ENCODE results near the gene DISP3. TPM values are rescaled to one million over a fixed set of nuclear protein-coding genes. Genes with fewer than 3 reads are reported as not detected.
A peak's percentile ranks its signal among the peaks of the same experiment; 100 is the strongest.

The DISP3 gene
- total RNA-seq, 1 donor from 2014 or later: not detected

- no peak for TF ChIP-seq CTCF (IDR thresholded peaks at IDR 0.05; ENCODE audit: insufficient read depth, low read length, severe bottlenecking)
- no peaks in the 10 kb centered on the region for H3K27me3 ChIP-seq (ENCODE audit: control insufficient read depth, insufficient read depth, low read length)
- no peak for FAIRE-seq
These were observed 10.1 kb upstream of the DISP3 start for GRCh38 chr1:11468878-11469277.

GRCh38 chr1:11470912-11471311 is 8.0 kb upstream of the DISP3 start:
- no peaks in the 10 kb centered on the region for H3K27me3 ChIP-seq (ENCODE audit: control insufficient read depth, insufficient read depth, low read length)
- no peak for FAIRE-seq

More at GRCh38 chr1:11468878-11469277, 10.1 kb upstream of the DISP3 start:
- Histone ChIP-seq H3K4me3 (ENCODE audit: low read depth, low read length) (no peak overlapping the region), H3K36me3 (ENCODE audit: control insufficient read depth, insufficient read depth, low read length) (no peaks in the 10 kb centered on the region)
- no peak for DNase-seq (ENCODE audit: low read depth)

GRCh38 chr1:11471473-11471872 is 7.5 kb upstream of the DISP3 start:
- no peak overlapping the region for H3K4me3 ChIP-seq (ENCODE audit: low read depth, low read length)
- FAIRE-seq (no peak), DNase-seq (ENCODE audit: low read depth) (no peak)
- H3K27me3 ChIP-seq (ENCODE audit: control insufficient read depth, insufficient read depth, low read length): no peaks in the 10 kb centered on the region
- no peak for TF ChIP-seq CTCF (IDR thresholded peaks at IDR 0.05; ENCODE audit: insufficient read depth, low read length, severe bottlenecking)
- no peaks in the 10 kb centered on the region for H3K36me3 ChIP-seq (ENCODE audit: control insufficient read depth, insufficient read depth, low read length)

More at GRCh38 chr1:11470912-11471311, 8.0 kb upstream of the DISP3 start:
- H3K4me3 ChIP-seq (ENCODE audit: low read depth, low read length): no peak overlapping the region
- TF ChIP-seq CTCF (IDR thresholded peaks at IDR 0.05; ENCODE audit: insufficient read depth, low read length, severe bottlenecking): no peak
- no peaks in the 10 kb centered on the region for H3K36me3 ChIP-seq (ENCODE audit: control insufficient read depth, insufficient read depth, low read length)
- DNase-seq (ENCODE audit: low read depth): no peak

- TF ChIP-seq CTCF (IDR thresholded peaks at IDR 0.05; ENCODE audit: insufficient read depth, low read length, severe bottlenecking): no peak
- FAIRE-seq (no peak), DNase-seq (ENCODE audit: low read depth) (no peak)
- Histone ChIP-seq H3K27me3 (ENCODE audit: control insufficient read depth, insufficient read depth, low read length) (peaks cover 4% of the 10 kb centered on the region), H3K4me3 (ENCODE audit: low read depth, low read length) (no peak overlapping the region), H3K36me3 (ENCODE audit: control insufficient read depth, insufficient read depth, low read length) (no peaks in the 10 kb centered on the region)
These were observed 6.7 kb upstream of the DISP3 start for GRCh38 chr1:11472284-11472683.

- Histone ChIP-seq H3K27me3 (ENCODE audit: control insufficient read depth, insufficient read depth, low read length) (peaks cover 4% of the 10 kb centered on the region), H3K4me3 (ENCODE audit: low read depth, low read length) (no peak overlapping the region), H3K36me3 (ENCODE audit: control insufficient read depth, insufficient read depth, low read length) (no peaks in the 10 kb centered on the region)
- no peak for TF ChIP-seq CTCF (IDR thresholded peaks at IDR 0.05; ENCODE audit: insufficient read depth, low read length, severe bottlenecking)
- DNase-seq (ENCODE audit: low read depth) (no peak), FAIRE-seq (no peak)
These were observed 6.2 kb upstream of the DISP3 start for GRCh38 chr1:11472741-11473140.

GRCh38 chr1:11473491-11474034 is 5.4 kb upstream of the DISP3 start:
- FAIRE-seq: no peak
- TF ChIP-seq CTCF (IDR thresholded peaks at IDR 0.05; ENCODE audit: insufficient read depth, low read length, severe bottlenecking): no peak
- Histone ChIP-seq H3K36me3 (ENCODE audit: control insufficient read depth, insufficient read depth, low read length) (no peaks in the 10 kb centered on the region), H3K27me3 (ENCODE audit: control insufficient read depth, insufficient read depth, low read length) (peaks cover 4% of the 10 kb centered on the region), H3K4me3 (ENCODE audit: low read depth, low read length) (no peak overlapping the region)
- peak; percentile 15 for DNase-seq (ENCODE audit: low read depth)

Data from bronchial epithelial cell (primary cell).